HG02981 (cell line): ENCODE measurements around the gene MARCHF7.
"Not testable (repeated sequence)": the region's sequence is repeated elsewhere in the genome, so short reads cannot be mapped to it uniquely, and the experiment has no call there.

Experiments
- ATAC-seq: cut with Tn5 transposase; IDR thresholded peaks from one replicate; pipeline ENCODE4 v1.9.1; 2021; ENCODE audit warnings: mild to moderate bottlenecking, moderate library complexity; ENCODE audit not compliant: unreplicated experiment

Gene MARCHF7

DNA sequence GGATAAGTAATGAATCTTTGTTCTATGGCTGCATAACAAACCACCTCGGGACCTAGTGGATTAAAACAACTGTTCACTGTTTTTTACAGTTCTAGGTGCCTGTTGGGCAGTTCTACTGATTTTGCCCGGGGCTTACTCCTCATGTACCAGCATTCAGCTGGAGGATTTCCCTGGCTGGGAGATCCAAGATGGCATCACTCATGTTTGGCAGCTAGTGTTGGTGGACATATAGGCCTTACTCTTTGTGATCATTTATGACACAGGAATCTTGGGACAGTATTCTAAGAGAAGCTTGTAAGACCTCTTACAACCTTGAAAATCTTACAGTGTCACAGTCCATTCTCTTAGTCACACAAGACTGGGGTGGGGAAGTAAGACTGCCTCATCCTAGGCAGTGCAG is 4.6 kb downstream of the MARCHF7 start:
- no peak for ATAC-seq

DNA sequence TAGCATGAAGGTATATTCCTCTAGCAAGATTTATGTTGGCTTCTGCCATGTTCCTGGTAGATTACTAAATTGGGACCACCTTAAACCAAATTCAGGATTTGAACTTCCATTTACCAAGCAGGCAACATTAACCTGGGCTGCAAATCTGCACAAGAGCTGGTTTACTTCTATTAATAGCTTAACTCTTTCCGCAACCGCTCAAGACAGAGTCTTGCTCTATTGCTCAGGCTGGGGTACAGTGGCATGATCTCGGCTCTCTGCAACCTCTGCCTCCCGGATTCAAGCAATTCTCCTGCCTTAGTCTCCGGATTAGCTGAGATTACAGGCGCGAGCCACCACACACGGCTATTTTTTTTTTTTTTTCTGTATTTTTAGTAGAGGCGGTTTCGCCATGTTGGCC is 8.4 kb downstream of the MARCHF7 start:
- ATAC-seq, result no peak

DNA sequence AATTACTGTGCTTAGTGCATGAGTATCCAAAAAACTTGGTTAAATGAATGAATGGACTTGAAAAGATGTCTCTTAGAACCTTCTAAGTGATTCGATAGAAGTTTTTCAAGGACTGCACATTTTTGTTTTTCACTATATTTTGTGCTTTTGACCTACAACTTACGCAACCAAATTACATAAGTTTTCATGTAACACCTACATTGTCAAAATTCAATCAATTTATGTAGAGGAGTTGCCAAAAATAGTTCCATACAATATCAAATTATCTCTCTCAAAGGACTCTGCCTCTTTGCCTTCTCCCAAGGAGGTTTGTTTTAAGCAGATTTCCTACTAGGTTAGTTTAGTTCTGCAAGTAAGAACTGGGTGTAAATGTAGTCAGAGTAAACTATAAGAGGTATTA is 10.3 kb downstream of the MARCHF7 start:
- no peak for ATAC-seq

DNA sequence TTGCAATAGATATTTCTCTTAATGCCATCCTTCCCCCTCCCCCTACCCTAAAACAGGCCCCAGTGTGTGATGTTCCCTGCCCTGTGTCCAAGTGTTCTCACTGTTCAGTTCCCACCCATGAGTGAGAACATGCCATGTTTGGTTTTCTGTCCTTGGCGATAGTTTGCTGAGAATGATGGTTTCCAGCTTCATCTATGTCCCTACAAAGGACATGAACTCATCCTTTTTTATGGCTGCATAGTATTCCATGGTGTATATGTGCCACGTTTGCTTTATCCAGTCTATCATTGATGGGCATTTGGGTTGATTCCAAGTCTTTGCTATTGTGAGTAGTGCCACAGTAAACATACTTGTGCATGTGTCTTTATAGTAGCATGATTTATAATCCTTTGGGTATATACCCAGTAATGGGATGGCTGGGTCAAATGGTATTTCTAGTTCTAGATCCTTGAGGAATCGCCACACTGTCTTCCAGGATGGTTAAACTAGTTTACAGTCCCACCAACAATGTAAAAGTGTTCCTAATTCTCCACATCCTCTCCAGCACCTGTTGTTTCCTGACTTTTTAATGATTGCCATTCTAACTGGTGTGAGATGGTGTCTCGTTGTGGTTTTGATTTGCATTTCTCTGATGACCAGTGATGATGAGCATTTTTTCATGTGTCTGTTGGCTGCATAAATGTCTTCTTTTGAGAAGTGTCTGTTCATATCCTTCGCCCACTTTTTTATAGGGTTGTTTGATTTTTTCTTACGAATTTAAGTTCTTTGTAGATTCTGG is 12.7 kb downstream of the MARCHF7 start:
- not testable (repeated sequence) for ATAC-seq

DNA sequence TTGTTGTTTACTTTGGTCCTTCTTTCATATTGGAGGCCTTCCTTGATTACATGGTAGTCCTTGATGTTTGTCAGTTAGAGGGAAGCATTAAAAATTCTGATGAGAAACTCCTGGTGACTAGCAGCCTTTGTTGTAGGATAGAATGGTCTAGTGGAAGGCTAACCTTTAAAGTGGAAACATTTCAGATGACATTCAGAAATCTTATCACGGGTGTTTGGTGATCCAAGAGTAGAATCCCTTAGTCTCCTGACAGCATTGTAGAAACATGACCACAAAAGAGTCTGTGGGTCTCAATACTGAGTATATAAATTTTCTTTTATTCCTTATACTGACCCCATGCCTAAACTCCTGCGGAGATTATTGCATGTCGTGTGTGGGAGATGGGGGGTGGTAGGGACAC is 13.4 kb downstream of the MARCHF7 start:
- ATAC-seq, result no peak

DNA sequence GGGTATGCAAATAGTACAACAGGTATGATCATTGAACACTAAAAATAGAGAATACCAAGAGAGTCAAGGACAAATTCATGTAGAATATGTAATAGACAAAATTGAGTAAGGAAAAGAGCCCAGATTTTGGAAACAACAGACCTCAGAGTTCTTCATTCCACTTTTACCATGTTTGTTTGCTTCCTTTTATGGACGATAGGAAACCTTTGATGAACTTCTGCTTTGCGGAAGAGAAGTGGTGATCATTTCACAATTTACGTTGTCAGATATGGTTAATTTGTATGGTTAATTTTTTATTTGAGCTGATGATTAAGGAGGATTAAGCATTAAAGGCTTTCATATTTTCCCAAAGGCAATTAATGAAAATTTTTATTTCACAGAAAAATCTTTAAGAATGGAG is 16.3 kb downstream of the MARCHF7 start:
- no peak for ATAC-seq

DNA sequence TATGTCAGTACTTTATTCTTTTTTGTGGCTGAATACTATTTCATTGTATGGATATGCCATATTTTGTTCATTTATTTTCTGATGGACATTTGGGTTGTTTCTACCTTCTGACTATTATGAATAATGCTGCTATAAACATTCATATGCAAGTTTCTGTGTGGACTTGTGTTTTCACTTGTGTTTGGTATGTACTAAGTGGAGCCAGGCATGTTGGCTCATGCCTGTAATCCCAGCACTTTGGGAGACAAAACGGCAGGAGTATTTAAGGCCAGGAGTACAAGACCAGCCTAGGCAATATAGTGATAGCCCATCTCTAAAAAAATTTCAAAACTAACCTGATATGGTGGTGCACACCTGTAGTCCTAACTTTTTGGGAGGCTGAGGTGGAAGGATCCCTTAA is 23.3 kb downstream of the MARCHF7 start:
- ATAC-seq, result no peak

DNA sequence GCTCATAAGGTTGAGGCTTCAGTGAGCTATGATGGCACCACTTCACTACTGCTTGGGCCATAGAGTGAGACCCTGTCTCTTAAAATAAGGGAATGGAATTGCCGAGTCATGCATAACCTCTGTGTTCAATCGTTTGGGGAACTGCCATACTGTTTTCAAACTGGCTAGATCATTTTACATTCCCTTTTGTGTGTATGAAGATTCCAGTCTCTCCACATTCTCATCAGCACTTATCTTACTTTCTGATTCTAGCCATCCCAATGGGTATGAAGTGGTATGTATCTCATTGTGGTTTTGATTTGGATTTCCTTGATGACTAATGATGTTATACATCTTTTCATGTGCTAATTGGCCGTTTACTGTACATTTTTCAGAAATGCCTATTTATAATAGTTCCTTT is 23.7 kb downstream of the MARCHF7 start:
- ATAC-seq, result no peak

DNA sequence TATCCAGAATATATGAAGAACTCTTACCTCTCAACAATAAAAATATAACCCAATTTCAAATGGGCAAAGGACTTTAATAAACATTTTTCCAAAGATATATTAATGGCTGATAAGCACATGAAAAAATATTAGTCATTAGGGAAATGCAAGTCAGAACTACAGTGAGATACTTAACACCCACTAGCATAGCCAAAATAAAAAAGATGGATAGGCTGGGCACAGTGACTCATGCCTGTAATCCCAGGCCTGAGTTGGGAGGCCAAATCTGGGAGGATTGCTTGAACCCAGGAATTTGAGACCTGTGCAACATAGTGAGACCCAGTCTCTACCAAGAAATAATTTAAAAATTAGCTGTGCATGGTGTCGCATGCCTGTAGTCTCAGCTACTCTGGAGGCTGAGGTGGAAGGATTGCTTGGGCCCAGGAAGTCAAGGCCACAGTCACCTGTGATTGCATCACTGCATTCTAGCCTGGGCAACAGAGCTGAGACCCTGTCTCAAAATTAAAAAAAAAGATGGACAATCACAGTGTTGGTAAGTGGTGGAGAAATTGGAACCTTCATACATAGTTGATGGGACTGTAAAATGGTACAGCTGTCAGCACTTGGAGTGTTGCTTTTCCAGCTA is 25.1 kb downstream of the MARCHF7 start:
- ATAC-seq, result no peak

DNA sequence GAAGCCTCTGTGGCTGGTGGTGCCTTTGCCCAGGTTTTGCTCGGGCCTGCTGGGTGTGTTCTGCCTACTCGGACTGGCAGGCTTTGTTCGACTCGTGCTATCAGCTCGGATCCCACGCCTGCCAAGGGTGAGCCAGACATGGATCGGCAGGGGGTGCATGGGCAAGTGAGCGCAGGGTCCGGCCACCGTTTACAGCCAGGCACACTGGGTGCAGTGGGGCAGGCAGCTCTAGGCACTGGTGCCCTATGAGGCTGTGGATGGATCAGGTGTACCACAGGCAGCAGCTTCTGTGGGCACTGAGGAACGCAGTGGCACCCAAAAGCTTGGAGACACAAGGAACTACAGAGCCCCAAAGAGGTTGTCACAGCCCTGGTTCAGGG is 25.6 kb downstream of the MARCHF7 start:
- ATAC-seq, result no peak

DNA sequence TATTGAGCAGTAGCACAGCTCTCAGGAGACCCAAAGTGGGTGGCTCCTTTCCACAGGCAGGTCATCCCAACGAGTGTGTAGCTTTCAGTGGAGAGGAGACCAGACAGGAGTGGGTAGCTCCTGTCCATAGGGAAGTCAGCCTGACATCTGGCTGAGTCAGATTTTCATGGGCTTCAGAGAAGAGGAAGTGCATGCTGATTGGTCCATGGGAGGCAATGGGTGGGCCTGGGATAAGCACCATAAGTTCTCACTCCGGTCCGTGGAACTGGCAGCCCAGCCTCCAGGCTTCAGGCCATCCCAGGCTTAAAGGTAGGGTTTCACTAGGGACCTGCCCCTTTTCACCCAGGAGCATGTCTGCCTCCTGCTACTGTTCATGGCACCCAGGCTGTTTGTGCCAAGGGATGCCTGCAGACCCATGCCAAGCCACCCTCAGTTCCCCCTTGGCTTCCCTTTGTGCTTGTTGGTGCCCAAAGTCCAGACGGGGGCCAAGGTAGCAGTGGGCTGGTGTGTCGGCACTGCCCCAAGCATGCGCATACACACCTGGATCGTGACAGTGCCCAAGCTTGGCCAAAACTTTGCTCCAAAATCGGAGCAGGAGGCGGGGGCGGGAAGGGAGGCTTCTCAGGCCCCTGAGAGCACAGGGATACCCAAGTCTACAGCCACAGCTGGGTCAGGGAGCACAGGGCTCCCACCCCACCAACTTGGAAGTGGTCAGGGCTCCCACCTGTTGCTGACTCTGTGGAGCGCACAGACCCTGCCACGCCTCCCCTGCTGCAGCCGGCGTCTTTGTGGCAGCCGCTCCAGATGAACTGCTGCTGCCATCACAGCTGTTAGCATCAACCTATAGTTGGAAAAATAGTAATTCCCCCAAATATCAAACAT is 26.4 kb downstream of the MARCHF7 start:
- no peak for ATAC-seq

DNA sequence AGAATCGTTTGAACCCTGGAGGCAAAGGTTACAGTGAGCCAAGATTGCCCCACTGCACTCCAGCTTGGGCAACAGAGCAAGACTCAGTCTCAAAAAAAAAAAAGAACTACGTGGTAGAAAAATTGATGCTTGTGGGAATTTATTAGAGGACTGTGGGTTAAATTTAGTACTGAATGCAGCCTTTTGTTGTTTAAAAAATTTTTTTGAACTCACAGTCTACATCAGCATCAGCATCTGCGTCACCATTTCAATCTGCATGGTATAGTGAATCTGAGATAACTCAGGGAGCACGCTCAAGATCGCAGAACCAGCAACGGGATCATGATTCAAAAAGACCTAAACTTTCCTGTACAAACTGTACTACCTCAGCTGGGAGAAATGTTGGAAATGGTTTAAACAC is 30.5 kb downstream of the MARCHF7 start:
- ATAC-seq, result no peak

DNA sequence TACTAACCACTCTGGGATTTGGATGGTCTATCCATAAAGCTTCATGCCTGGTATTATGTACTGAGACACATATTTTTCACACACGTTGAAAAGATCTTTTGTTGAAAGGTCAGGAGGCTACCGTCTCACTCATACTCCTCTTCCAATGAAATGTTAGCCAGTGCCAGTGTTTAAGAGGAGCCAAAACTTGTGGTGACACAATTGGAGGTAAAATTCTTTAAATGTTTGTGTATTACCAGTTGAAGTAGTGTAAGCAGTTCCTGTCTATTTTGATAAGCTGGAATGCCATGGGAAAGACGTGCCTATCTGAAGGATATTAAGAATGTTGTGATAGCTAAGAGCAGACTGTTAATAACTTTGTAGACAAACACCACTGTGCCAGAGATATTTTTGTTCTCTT is 32.1 kb downstream of the MARCHF7 start:
- no peak for ATAC-seq

DNA sequence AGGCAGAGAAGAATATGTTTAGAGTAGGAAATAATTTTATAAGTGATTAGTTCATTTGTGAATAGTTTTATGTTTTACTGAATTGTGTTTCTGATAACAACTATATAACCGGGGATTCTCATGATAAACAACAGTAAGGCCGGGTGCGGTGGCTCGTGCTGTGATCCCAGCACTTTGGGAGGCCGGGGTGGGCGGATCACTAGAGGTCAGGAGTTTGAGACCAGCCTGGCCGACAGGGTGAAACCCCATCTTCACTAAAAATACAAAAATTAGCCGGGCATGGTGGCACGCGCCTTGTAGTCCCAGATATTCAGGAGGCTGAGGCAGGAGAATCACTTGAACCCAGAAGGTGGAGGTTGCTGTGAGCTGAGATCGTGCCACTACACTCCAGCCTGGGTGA is 32.9 kb downstream of the MARCHF7 start:
- not testable (repeated sequence) for ATAC-seq

DNA sequence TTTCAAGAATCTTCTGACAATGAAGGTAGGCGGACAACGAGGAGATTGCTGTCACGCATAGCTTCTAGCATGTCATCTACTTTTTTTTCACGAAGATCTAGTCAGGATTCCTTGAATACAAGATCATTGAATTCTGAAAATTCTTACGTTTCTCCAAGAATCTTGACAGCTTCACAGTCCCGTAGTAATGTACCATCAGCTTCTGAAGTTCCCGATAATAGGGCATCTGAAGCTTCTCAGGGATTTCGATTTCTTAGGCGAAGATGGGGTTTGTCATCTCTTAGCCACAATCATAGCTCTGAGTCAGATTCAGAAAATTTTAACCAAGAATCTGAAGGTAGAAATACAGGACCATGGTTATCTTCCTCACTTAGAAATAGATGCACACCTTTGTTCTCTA is 35.8 kb downstream of the MARCHF7 start:
- no peak for ATAC-seq

DNA sequence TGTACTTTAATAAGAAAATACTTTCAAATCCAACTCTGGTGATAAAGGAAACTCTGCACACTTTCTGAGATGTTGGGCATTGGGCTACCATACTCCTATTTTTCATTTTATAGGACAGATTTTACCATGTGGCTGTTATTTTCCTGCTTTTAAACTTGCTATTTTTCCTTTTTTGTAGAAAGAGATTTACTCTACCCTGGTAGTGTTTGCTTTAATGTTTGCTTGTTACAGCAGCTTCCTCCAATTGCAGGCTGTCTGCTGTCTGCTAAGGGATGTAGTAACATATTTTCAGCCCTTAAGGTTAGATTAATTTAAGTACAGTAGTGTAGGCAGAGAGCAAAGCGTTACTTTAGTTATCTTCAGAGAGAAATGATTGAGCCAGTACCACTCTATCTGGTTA is 38.6 kb downstream of the MARCHF7 start:
- ATAC-seq, result no peak

DNA sequence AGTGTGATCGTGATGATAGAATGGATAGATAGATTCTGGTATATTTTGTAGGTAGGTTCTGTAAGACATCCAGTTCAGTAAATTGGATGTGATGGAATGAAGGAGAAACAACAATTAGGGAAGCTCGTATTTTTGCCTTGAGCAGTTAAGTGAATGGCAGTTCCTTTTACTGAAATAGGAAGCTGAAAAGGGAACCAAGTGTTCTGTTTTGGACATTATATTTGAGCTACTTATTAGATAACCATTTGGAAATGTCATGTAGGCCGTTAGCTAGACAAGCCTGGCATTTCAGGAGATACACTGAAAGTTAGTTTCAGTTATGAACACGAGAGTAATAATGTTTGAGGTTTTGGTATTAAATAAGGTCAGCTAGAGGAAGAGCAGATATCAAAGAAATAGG is 41.5 kb downstream of the MARCHF7 start:
- ATAC-seq, result no peak

DNA sequence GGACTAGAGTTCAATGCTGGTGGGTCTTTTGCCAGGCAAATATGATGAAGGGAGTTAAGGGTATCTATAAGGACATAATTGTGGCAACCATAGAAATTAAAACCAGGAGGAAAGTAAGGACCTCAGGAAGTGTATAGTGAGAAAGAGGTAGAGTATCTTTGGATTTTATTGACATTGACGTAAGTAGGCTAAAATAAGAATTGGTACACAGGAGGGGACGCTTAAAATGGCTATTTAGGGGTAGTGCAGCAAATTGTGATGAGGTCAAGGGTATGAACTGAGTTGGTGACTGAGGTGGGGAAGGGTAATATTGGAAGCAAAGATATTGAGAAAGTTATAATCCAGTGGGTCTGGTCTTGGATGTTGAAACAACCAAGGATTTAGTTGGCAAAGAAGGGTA is 42.7 kb downstream of the MARCHF7 start:
- ATAC-seq, result no peak

DNA sequence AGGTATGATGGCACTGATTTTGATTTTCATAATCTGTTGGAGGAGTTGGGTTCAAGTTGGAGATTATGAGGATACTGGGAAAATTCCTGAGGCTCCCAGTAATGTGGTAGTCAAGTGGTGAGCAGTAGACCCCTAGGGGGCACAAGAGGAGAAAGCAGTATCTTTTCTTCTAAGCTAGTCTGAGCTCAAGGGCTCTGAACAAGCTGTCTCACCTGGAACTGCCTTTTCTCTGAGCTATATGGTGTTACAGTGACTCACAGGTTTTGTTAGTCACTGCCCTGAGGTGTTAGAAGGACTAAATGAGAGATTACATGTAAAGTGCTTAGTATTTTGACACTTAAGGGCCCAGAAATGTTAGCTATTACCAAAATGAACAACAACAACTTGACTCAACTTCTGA is 43.5 kb downstream of the MARCHF7 start:
- no peak for ATAC-seq

DNA sequence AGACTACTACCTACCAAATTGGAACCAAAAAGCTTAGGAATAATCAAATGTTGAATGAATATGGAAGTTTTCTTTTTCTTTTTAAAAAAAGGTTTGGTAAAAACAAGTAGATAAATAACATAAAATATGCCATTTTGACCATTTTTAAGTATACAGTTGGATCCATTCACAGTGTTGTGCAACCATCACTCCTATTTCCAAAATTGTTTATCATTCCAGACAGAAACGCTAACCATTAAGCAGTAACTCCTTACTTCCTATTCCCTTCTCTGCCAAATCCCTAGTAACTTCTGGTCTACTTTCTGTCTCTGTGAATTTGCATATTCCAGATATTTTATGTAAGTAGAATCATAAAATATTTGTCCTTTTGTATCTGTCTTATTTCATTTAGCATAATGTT is 45.9 kb downstream of the MARCHF7 start:
- no peak for ATAC-seq

DNA sequence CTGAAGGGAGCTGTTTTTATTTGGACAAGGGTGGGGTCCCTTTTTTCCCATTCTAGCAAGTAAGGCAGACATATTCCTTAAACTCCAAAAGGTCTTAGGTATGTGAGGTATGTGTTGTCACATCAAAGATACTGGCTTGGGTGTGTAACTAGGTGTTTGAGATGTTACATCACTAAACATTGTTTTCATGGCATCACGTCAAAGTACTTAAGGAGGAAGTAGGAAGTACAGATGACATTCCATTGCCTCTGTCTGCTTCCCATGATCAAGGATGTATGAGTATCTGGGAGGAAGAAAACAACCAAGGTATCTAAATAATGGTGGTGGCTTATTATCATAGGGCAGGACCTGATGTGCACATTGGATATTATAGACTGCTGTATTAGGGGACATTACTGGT is 46.4 kb downstream of the MARCHF7 start:
- no peak for ATAC-seq

DNA sequence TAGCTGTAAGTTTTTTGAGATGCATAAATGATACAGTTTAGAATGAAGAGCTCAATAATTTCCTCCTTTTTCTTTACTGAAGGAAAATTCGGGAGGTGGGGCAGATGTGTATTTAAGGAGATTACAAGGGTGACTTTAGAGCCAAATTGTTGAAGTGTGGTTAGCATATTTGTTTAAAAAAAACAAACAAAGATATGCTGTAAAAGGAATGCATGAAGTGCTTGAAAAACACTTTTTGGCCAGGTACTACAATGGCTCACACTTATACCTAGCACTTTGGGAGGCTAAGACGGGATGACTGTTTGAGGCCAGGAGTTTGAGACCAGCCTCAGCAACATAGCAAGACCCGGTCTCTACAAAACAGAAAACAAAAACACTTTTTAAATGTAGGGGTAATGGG is 47.3 kb downstream of the MARCHF7 start:
- ATAC-seq, result no peak
